ENCODE measurements around the gene ZNF688. TPM values are rescaled to one million over a fixed set of nuclear protein-coding genes. Genes with fewer than 3 reads are reported as not detected.

Gene ZNF688
- total and polyA plus RNA-seq, 4 donors: 3.4 to 8.9 (median 4.8) TPM

- no peak for TF ChIP-seq ZBTB33 (IDR thresholded peaks at IDR 0.05)
- no peak for TF ChIP-seq ATF3 (IDR thresholded peaks at IDR 0.05)
- TF ChIP-seq JUND (IDR thresholded peaks at IDR 0.05): no peak
- TF ChIP-seq TAF1 (conservative IDR thresholded peaks at IDR 0.05): no peak
Measured at GRCh38 chr16:30606004-30606403, 34.5 kb upstream of the ZNF688 start (continued).

GRCh38 chr16:30605158-30605557, 33.6 kb upstream of the ZNF688 start:
- Histone ChIP-seq H3K9me3 (ENCODE audit: control insufficient read depth in 4 of 4, low read length in 3 of 4) (no peaks in the 10 kb centered on the region), H3K9ac (ENCODE audit: low read depth in 1 of 2, low read length in 2 of 2) (no peak overlapping the region), H3K4me1 (ENCODE audit: control insufficient read depth in 4 of 4, insufficient read depth in 4 of 4, low read length in 3 of 4) (peaks cover 18 to 49% (median 37%) of the 10 kb centered on the region in 4 donors), H3K4me3 (ENCODE audit: low read depth in 1 of 3, low read length in 3 of 3) (no peak overlapping the region), H3K36me3 (ENCODE audit: control insufficient read depth in 4 of 4, insufficient read depth in 3 of 4, low read depth in 1 of 4, low read length in 3 of 4) (peaks cover 2 to 8% (median 3%) of the 10 kb centered on the region in 4 donors), H3K27me3 (ENCODE audit: control insufficient read depth in 4 of 4, insufficient read depth in 4 of 4, low read length in 3 of 4) (no peaks in the 10 kb centered on the region), H3K27ac (ENCODE audit: low read depth in 1 of 2, low read length in 2 of 2) (peak overlapping the region; percentile 86 to 94)
- WGBS: 89% methylated on average over 15 of the region's 15 CpGs
- DNase-seq (ENCODE audit: low spot score): no peak
- no peak for TF ChIP-seq GABPA (IDR thresholded peaks at IDR 0.05 in 1 of 2, conservative IDR thresholded peaks at IDR 0.05 in 1 of 2)
- no peak for TF ChIP-seq YY1 (IDR thresholded peaks at IDR 0.05)
- no peak for TF ChIP-seq ATF3 (IDR thresholded peaks at IDR 0.05)
- no peak for TF ChIP-seq REST (IDR thresholded peaks at IDR 0.05)

GRCh38 chr16:30604316-30604947, 32.9 kb upstream of the ZNF688 start:
- H3K9ac ChIP-seq (ENCODE audit: low read depth in 1 of 2, low read length in 2 of 2): peak overlapping the region; percentile 20 to 34
- peak overlapping the region; percentile 86 to 94 for H3K27ac ChIP-seq (ENCODE audit: low read depth in 1 of 2, low read length in 2 of 2)
- no peak for TF ChIP-seq TAF1 (conservative IDR thresholded peaks at IDR 0.05)
- no peak for TF ChIP-seq FOXA1 (IDR thresholded peaks at IDR 0.05)
- no peak for TF ChIP-seq MAX (IDR thresholded peaks at IDR 0.05)
- peak; percentile 62 to 68 for TF ChIP-seq HNF4A (conservative IDR thresholded peaks at IDR 0.05)
- no peak for TF ChIP-seq GABPA (IDR thresholded peaks at IDR 0.05 in 1 of 2, conservative IDR thresholded peaks at IDR 0.05 in 1 of 2)
- no peak for TF ChIP-seq JUND (IDR thresholded peaks at IDR 0.05)
- no peak for TF ChIP-seq FOXA2 (IDR thresholded peaks at IDR 0.05)
- no peak for TF ChIP-seq HNF4G (IDR thresholded peaks at IDR 0.05)
- no peak for TF ChIP-seq CTCF (IDR thresholded peaks at IDR 0.05; ENCODE audit: low read depth, low read length, missing input control)
- TF ChIP-seq NR2F2 (IDR thresholded peaks at IDR 0.05): no peak
- no peak for TF ChIP-seq ZBTB33 (IDR thresholded peaks at IDR 0.05)
- peak; percentile 59 for TF ChIP-seq YY1 (IDR thresholded peaks at IDR 0.05)
- no peak for TF ChIP-seq ATF3 (IDR thresholded peaks at IDR 0.05)
- no peak for TF ChIP-seq RAD21 (IDR thresholded peaks at IDR 0.05)
- TF ChIP-seq EGR1 (IDR thresholded peaks at IDR 0.05; ENCODE audit: low read depth in 2 of 2): no peak
- TF ChIP-seq SP1 (IDR thresholded peaks at IDR 0.05): peak; percentile 81
- peak in 1 of 2 donors; percentile 15 for TF ChIP-seq RXRA (IDR thresholded peaks at IDR 0.05)

More at GRCh38 chr16:30604316-30604947, 32.9 kb upstream of the ZNF688 start:
- DNase-seq (ENCODE audit: low spot score): no peak
- Histone ChIP-seq H3K4me1 (ENCODE audit: control insufficient read depth in 4 of 4, insufficient read depth in 4 of 4, low read length in 3 of 4) (peaks cover 18 to 50% (median 37%) of the 10 kb centered on the region in 4 donors), H3K36me3 (ENCODE audit: control insufficient read depth in 4 of 4, insufficient read depth in 3 of 4, low read depth in 1 of 4, low read length in 3 of 4) (peaks cover 2 to 8% (median 3%) of the 10 kb centered on the region in 4 donors), H3K27me3 (ENCODE audit: control insufficient read depth in 4 of 4, insufficient read depth in 4 of 4, low read length in 3 of 4) (no peaks in the 10 kb centered on the region), H3K9me3 (ENCODE audit: control insufficient read depth in 4 of 4, low read length in 3 of 4) (no peaks in the 10 kb centered on the region), H3K4me3 (ENCODE audit: low read depth in 1 of 3, low read length in 3 of 3) (peak overlapping the region in 2 of 3 donors; percentile 15 to 26)
- 55% methylated on average over 49 of the region's 49 CpGs for WGBS

All from liver (tissue), 9 donors.